GM18498 (cell line): ENCODE data around the gene NCCRP1.

Experiments
- ATAC-seq: cut with Tn5 transposase; IDR thresholded peaks from one replicate; pipeline ENCODE4 v1.9.1; 2021; ENCODE audit warnings: mild to moderate bottlenecking, moderate library complexity; ENCODE audit not compliant: unreplicated experiment

The NCCRP1 gene

DNA sequence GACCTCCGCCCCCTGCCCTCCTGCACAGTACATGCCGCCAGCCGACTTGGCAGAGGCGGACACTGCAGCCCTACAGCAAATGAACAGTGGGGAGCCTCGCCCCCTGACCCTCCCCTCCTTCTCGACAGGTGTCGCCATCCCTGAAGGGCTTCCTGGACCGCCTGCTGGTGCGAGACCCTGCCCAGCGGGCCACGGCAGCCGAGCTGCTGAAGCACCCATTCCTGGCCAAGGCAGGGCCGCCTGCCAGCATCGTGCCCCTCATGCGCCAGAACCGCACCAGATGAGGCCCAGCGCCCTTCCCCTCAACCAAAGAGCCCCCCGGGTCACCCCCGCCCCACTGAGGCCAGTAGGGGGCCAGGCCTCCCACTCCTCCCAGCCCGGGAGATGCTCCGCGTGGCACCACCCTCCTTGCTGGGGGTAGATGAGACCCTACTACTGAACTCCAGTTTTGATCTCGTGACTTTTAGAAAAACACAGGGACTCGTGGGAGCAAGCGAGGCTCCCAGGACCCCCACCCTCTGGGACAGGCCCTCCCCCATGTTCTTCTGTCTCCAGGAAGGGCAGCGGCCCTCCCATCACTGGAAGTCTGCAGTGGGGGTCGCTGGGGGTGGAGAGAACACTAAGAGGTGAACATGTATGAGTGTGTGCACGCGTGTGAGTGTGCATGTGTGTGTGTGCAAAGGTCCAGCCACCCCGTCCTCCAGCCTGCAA lies 18.3 kb upstream of the NCCRP1 start:
- ATAC-seq, result no peak

- no peak for ATAC-seq
Measured at GRCh38 chr19:39179754-39180153, 17.0 kb upstream of the NCCRP1 start.

GRCh38 chr19:39180749-39181148 lies 16.0 kb upstream of the NCCRP1 start:
- ATAC-seq, result no peak

- no peak for ATAC-seq
Measured at GRCh38 chr19:39181500-39182173, 15.1 kb upstream of the NCCRP1 start.

GRCh38 chr19:39182174-39182505 lies 14.6 kb upstream of the NCCRP1 start:
- no peak for ATAC-seq

DNA sequence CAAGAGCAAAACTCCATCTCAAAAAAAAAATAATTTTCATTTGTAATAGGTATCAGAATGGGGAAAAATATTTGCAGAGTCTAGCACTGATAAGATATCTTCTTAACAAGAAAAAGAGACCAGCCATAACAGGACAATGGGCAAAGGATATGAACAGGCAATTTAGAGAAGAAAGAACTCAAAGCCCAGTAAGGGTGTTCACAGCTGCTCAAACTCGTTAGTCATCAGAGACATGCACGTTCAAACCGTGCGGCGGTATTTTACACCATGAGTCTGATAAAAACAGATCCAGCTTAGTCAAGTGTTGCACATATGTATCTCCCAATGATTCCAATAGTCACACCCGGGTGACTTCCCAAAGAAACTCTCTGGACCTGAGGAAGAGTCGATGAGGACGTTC lies 13.7 kb upstream of the NCCRP1 start:
- no peak for ATAC-seq

- ATAC-seq, result no peak
Measured at GRCh38 chr19:39186391-39186790, 10.4 kb upstream of the NCCRP1 start.

- ATAC-seq, result no peak
Measured at GRCh38 chr19:39187552-39187943, 9.2 kb upstream of the NCCRP1 start.

- no peak for ATAC-seq
Measured at GRCh38 chr19:39188960-39189359, 7.8 kb upstream of the NCCRP1 start.

DNA sequence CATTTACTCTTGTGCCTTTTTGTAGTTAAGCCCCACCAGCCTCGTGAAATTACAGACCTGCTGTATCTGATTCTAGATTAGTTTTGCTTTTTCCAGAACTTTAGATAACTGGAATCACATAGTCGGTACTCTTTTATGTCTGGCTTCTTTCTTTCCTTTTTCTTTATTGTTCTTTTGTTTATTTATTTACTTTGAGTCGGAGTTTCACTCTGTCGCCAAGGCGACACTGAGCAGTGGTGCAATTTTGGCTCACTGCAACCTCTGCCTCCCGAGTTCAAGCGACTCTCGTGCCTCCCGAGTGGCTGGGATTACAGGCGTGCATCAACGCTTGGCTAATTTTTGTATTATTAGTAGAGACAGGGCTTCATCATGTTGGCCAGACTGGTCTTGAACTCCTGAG lies 6.0 kb upstream of the NCCRP1 start:
- no peak for ATAC-seq

GRCh38 chr19:39192846-39193245 lies 3.9 kb upstream of the NCCRP1 start:
- ATAC-seq, result no peak

DNA sequence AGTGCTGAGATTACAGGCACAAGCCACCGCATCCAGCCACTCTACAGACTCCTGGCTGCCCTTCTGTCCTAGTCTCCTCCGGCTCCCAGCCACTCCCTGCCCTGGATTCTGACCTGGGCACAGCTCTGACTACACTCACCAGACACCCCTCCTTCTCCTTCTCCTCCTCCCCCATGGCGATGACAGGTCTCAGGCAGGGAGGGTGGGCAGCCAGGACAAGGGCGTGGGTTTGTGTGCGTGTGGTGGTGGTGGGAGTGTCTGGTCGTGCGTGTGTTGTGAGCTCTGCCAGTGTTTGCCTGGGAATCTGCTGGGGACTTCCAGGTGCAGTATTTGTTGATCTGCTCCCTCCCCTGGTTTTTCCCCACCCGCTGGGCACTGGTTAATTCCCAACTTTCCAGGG lies 3.0 kb upstream of the NCCRP1 start:
- ATAC-seq, result no peak

GRCh38 chr19:39194832-39195542 lies 1.8 kb upstream of the NCCRP1 start:
- no peak for ATAC-seq

GRCh38 chr19:39195755-39196154 lies 1.0 kb upstream of the NCCRP1 start:
- ATAC-seq, result no peak

DNA sequence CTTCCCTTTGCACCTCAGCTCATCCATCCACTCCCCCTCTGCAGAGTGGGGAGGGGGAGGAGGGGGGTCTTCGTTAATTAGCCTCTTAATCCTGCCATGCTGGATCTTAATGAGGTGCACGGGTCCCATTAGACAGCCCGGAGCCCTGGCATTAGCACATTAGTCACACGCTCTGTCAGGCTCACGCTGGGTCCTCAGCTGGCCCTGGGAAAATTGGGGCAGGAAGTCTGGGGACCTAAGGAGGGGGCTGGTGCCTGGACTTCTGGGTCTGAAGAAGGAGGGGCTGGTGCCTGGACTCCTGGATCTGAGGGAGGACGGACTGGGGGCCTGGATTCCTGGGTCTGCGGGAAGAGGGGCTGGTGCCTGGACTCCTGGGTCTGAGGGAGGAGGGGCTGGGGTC lies 444 bp upstream of the NCCRP1 start:
- no peak for ATAC-seq

DNA sequence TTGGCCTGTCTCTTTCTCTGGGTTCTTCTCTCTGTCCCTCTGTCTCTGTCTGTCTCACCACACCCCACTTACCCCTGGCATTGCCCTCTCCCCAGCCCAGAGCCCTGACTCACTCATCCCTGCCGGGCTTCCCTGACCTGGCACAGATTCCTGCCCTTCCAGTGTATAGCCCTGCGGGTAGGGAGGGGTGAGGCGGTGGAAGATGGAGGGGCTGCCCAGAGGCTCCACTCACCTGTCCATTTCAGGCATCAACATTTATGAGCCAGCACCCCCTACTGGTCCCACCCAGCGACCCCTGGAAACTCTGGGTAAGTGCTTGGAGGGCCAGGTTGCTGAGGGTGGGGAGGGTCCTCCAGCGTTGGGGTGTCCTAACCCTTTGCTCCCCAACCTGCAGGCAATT lies 1.0 kb downstream of the NCCRP1 start:
- ATAC-seq, result no peak

- ATAC-seq, result no peak
Measured at GRCh38 chr19:39199025-39199424, 2.3 kb downstream of the NCCRP1 start.

GRCh38 chr19:39200066-39200802 lies 3.5 kb downstream of the NCCRP1 start:
- ATAC-seq, result no peak

DNA sequence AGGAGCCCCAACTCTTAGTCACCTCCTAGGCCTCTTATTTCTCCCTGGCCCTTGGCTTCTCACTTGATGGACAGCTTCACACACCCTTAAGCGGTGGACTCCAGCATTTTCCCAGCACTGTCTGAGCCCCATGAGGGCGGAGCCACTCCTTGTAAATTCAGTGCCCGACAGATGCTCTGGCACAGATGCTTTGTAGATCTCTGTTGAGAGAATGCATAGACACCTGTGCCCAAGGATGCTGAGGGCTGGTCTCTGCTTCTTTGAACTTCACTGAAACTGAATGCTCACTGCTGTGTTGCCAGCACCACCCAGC lies 4.0 kb downstream of the NCCRP1 start:
- no peak for ATAC-seq

- no peak for ATAC-seq
Measured at GRCh38 chr19:39202998-39203355, 6.2 kb downstream of the NCCRP1 start.

DNA sequence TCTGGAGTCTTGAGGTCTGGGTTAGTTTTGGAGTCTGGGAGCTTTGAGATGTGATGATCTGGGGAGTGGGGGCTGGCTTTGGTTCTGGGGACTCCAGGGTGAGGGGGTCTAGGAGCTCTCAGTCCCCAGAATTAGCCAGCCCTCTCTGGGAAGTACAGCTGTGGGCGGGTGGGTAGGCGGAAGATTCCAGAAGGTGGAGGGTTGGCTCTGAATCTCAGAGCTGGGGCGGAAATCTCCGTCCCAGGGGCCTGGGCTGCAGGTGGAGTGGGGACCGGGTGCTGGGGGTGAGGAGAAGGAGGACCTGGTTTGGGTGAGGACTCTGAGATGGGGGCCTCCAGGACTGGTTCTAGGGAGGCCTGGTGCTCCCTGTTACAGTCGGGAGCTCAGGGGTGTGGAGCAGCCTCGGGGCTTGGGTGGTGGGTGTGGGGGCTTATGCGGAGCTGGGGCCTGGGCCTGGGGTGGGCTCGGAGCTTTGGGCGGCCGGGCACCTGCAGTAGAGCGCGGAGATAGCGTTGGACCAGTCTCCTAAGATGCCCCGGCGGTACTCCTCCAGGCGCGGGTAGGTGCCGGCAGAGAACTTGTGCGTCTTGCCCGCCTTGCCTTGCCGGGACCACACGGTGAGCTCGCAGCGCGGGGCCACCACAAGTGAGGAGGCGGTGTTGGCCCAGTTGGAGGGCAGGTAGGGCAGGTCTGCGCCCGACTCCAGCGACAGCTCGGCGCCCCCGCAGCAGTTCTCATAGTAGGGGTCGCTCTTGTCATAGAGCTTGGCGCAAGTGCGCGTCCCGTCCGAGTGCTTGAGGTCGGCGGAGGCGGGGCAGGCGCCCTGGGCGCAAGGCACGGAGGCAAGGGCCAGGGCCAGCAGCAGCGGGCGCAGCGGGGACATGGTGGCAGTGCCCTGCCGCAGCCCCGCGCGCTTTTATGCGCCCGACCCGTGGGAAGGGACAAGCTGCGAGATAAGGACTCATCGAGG lies 6.9 kb downstream of the NCCRP1 start, which contains the start of gene SYCN:
TSS of gene SYCN (minus strand) at position 892 of the 970 bp plus-strand sequence. CDS start at position 883, 9 bp downstream.
- ATAC-seq, result no peak
